Activated CD4-positive, alpha-beta memory T cell treated with anti-CD3 and anti-CD28 coated beads for 36 hours (primary cell): ENCODE data around the gene CPEB3. TPM values are rescaled to one million over a fixed set of nuclear protein-coding genes. Genes with fewer than 3 reads are reported as not detected.

Experiments used
- CTCF ChIA-PET: fragments of 350-600 bp; sonication (Branson Sonifier 250); formaldehyde crosslinking; loops from one replicate; lab custom pipeline; 2021; ENCODE audit warnings: antibody characterized with exemption, inconsistent platforms; lab: Charles Lee
- POLR2A ChIA-PET: fragments of 350-600 bp; sonication (Branson Sonifier 250); formaldehyde crosslinking; loops from one replicate; lab custom pipeline; 2021; ENCODE audit warnings: antibody characterized with exemption; lab: Charles Lee
- DNase-seq: peaks from one replicate; pipeline ENCODE4 v3.0.0-alpha.2; 2020
- H3K27ac Mint-ChIP-seq: one replicate; pipeline ENCODE4 v1.8.0; 2021; ENCODE audit warnings: mixed read lengths
- H3K27me3 Mint-ChIP-seq: one replicate; pipeline ENCODE4 v1.8.0; 2021; ENCODE audit warnings: mixed read lengths
- H3K36me3 Mint-ChIP-seq: one replicate; pipeline ENCODE4 v1.8.0; 2021; ENCODE audit warnings: mixed read lengths
- H3K4me1 Mint-ChIP-seq: one replicate; pipeline ENCODE4 v1.8.0; 2021; ENCODE audit warnings: low read depth, mixed read lengths
- H3K4me3 Mint-ChIP-seq: one replicate; pipeline ENCODE4 v1.8.0; 2021; ENCODE audit warnings: mild to moderate bottlenecking, mixed read lengths
- H3K9me3 Mint-ChIP-seq: one replicate; pipeline ENCODE4 v1.8.0; 2021; ENCODE audit warnings: mixed read lengths
- intact Hi-C: fragments of 100-400 bp; cut with micrococcal nuclease; formaldehyde crosslinking; loops from one replicate; pipeline ENCODE4 v1.15.1; 2023
- total RNA-seq, 2 experiments: library from RNA; stranded (reverse); gene quantifications; one replicate each; pipeline ENCODE4 v1.2.3, GENCODE V29; 2021

The CPEB3 gene
- total RNA-seq, 2 experiments from 2014 or later = 1.4 to 1.6 TPM

DNA sequence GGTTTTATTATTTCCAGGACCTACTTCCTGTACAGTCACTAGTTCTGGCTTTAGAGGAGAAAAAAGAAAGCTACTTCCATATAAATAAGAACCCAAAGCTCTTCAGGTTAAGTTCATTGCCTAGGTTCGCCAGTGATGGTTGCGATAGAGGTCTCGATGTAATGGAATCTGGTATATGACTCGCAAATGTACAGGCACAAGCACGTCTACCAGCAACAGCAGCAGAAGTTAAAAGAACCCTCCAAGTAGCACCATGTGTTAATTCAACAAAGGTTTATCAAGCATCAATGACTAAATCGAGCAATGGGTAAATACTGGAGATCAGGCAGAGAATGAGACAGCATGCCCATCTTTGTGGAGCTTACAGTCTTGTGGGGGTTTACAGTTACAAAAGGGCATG, 211.9 kb downstream of the CPEB3 start:
- Mint-ChIP-seq H3K27me3 (no peaks in the 10 kb centered on the region), H3K36me3 (peaks cover 7% of the 10 kb centered on the region), H3K9me3 (no peaks in the 10 kb centered on the region), H3K4me3 (no peak overlapping the region), H3K4me1 (no peaks in the 10 kb centered on the region), H3K27ac (no peak overlapping the region)
- ChIA-PET POLR2A (no interaction called here), CTCF (interaction anchor here (0.7 kb wide), 1 partner anchor 465 kb away, joined by 3 read pairs; no protein-coding TSS in a partner anchor)
- no peak for DNase-seq
- intact Hi-C loops = no loop called here

DNA sequence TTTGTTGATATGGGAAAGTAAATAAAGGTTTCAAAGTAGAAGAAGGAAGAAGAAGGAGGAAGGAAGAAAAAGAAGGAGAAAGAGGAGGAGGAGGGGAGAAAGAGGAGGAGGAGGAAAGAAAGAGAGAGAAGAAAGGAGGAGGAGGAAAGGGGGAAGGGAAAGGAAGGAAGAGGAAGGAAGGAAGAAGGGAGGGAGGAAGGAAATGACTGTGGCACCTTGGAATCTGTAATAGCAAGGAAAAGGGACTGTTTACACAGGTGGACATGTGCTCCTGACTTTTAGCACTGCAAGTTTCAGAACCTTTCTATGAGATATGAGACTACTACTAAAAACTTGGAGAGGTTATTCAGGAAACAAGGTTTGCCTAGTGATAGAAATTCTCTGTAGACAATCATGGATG, 214.2 kb downstream of the CPEB3 start:
- intact Hi-C loops = no loop called here
- H3K9me3 Mint-ChIP-seq = no peaks in the 10 kb centered on the region
- H3K36me3 Mint-ChIP-seq = peaks cover 7% of the 10 kb centered on the region
- H3K27me3 Mint-ChIP-seq = no peaks in the 10 kb centered on the region
- ChIA-PET CTCF (no interaction called here), POLR2A (no interaction called here)
- DNase-seq = no peak
- peaks cover under 1% of the 10 kb centered on the region for H3K4me1 Mint-ChIP-seq
- H3K4me3 Mint-ChIP-seq = no peak overlapping the region
- H3K27ac Mint-ChIP-seq = no peak overlapping the region

DNA sequence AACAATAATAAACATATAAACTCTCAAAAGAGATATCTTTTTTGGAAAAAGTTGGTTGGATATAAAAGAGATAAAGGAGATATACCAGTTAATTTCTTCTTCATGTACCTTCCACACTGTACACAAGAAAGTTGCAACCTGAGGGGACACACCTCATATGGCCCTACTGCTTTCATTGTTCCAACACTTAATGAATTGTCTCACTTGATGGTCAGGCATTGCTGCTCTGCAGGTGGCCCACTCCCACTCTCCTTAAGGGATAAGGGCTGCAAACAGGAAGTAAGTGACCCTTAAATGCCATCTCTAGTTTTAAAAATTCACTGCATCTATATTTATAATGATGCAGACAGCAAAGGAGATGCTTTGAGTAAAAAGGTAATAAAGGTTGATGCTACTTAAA, 215.0 kb downstream of the CPEB3 start:
- intact Hi-C loops = no loop called here
- no peak overlapping the region for H3K4me3 Mint-ChIP-seq
- ChIA-PET POLR2A (no interaction called here), CTCF (no interaction called here)
- peaks cover 2% of the 10 kb centered on the region for H3K36me3 Mint-ChIP-seq
- H3K27me3 Mint-ChIP-seq = no peaks in the 10 kb centered on the region
- no peaks in the 10 kb centered on the region for H3K9me3 Mint-ChIP-seq
- peaks cover 2% of the 10 kb centered on the region for H3K4me1 Mint-ChIP-seq
- no peak for DNase-seq
- no peak overlapping the region for H3K27ac Mint-ChIP-seq

DNA sequence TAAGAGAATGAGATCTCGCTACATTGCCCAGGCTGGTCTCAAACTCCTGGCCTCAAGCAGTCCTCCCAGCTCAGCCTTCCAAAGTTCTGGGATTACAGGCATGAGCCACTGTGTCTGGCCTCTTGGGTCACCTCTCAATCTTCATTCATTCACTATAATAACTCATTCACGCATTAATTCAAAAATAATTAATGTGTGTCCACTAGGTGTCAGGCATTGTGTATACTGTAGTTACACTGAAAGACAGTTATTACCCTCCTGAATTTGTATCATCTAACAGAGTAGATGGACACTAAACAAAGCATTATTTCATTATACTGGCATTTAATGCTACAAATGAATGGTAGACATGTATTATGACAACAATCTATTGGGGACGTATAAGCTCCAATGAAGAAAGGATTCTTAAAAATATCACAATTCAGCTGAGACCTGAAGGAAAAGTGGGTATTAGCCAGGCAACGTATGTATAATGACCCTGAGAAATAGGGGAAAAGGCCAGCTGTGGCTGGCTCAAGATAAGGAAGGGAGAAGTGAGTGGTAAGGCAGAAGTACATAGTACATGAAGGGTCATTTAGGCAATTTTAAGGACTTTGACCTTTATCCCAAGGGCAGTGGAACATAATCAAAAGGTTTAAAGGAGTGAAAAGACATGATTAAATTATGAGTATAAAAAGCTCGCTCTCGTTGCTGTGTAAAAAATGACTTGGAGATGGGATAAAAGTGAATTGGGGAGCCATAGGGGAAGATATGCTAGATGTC, 216.6 kb downstream of the CPEB3 start:
- Mint-ChIP-seq H3K27ac (no peak overlapping the region), H3K36me3 (peaks cover 2% of the 10 kb centered on the region), H3K27me3 (no peaks in the 10 kb centered on the region), H3K9me3 (no peaks in the 10 kb centered on the region), H3K4me1 (peaks cover 2% of the 10 kb centered on the region), H3K4me3 (no peak overlapping the region)
- intact Hi-C loops = loop anchor here (5.0 kb wide), 1 partner anchor 363 kb away; no protein-coding TSS in a partner anchor
- no peak for DNase-seq
- POLR2A ChIA-PET = no interaction called here
- CTCF ChIA-PET = interaction anchor here (0.6 to 1.4 kb wide), 5 partner anchors 13 to 360 kb away, joined by 3 to 7 read pairs (median 4); partner anchors contain the start of genes CPEB3 and MARCHF5

DNA sequence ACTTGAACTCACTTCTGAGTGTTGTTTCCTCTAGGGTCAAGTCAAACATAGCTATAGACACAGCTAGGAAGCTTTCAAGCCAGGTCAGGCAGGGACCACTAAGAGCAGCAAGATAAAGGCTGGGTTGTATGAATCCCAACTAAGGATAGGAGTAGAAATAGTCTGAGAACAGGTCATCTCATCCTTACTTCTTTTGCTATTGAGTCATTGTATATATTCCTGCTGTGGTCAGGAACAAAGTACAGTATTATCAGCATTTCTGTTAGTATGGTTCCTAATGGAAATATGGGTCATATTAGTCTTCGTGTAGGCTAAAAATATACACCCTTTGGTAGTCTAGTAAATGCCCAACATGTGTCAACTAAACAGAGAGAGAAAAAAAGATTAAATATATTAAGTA, 222.0 kb downstream of the CPEB3 start:
- CTCF ChIA-PET = no interaction called here
- intact Hi-C loops = no loop called here
- no peaks in the 10 kb centered on the region for H3K9me3 Mint-ChIP-seq
- H3K27me3 Mint-ChIP-seq = no peaks in the 10 kb centered on the region
- no peak overlapping the region for H3K27ac Mint-ChIP-seq
- H3K4me3 Mint-ChIP-seq = no peak overlapping the region
- POLR2A ChIA-PET = no interaction called here
- no peaks in the 10 kb centered on the region for H3K36me3 Mint-ChIP-seq
- H3K4me1 Mint-ChIP-seq = peaks cover 2% of the 10 kb centered on the region
- DNase-seq = no peak

DNA sequence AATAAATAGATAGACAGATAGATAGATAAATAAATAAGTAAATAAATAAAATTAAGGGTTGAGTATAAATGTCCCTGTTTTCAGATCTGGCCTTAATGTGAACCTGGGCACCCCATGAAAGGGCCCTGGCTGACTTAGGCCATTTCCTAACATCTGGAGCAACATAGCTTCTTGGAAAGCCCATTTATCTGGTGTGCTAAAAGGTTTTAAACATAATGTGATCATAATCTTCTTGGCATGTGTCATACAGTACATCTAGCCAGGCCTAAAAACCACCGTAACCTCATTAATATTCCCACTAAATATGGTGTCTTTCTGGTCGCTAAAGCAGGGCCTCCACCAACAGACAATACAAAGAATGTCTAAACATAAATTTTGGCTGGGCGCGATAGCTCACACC, 224.5 kb downstream of the CPEB3 start:
- CTCF ChIA-PET = no interaction called here
- no peak for DNase-seq
- Mint-ChIP-seq H3K36me3 (no peaks in the 10 kb centered on the region), H3K9me3 (no peaks in the 10 kb centered on the region), H3K4me1 (no peaks in the 10 kb centered on the region), H3K27ac (no peak overlapping the region), H3K4me3 (no peak overlapping the region), H3K27me3 (no peaks in the 10 kb centered on the region)
- intact Hi-C loops = no loop called here
- POLR2A ChIA-PET = no interaction called here

DNA sequence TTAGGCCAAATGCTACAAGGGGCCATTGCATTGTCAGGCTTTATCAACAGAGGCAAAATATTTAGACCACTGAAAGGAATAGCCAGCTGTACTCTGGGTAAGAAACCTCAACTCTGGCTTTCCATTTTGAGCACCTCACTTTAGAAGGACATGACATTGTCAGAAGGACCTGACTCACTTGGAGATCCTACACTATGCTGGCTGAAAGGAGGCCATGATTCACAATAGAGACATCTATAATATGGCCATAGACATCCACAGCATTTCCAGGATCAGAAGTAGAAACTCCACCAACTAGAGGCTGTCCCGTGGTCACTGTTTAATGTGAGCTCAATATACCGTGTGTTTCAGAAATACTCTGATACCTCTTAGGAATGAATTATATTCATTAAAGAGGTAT, 226.4 kb downstream of the CPEB3 start:
- no peak for DNase-seq
- H3K27me3 Mint-ChIP-seq = no peaks in the 10 kb centered on the region
- no peaks in the 10 kb centered on the region for H3K36me3 Mint-ChIP-seq
- intact Hi-C loops = no loop called here
- no peaks in the 10 kb centered on the region for H3K9me3 Mint-ChIP-seq
- H3K4me1 Mint-ChIP-seq = no peaks in the 10 kb centered on the region
- H3K27ac Mint-ChIP-seq = no peak overlapping the region
- no peak overlapping the region for H3K4me3 Mint-ChIP-seq
- CTCF ChIA-PET = interaction anchor here (1.2 kb wide), 1 partner anchor 226 kb away, joined by 3 read pairs; the partner anchor contains the start of genes CPEB3 and MARCHF5
- POLR2A ChIA-PET = no interaction called here

DNA sequence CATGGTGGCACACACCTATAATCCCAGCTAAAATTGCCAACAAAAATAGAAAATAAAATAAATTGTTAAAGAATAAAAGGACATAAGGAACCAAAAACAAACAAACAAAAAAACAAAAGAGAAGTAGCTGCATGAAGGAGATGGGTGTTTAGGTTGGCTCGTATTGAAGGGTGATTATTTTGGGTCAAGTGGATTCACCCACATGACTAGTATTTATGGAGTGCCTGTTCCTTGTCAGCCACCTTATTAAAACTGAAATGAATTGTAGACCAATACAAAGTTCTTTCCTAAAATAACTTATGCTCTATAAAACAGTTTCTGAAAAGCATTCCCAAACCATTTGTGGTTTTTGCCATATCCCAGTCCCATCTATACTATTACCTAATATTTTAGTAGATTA, 228.6 kb downstream of the CPEB3 start:
- Mint-ChIP-seq H3K36me3 (no peaks in the 10 kb centered on the region), H3K27me3 (no peaks in the 10 kb centered on the region), H3K4me1 (no peaks in the 10 kb centered on the region), H3K9me3 (no peaks in the 10 kb centered on the region), H3K4me3 (no peak overlapping the region), H3K27ac (no peak overlapping the region)
- DNase-seq = no peak
- POLR2A ChIA-PET = no interaction called here
- CTCF ChIA-PET = no interaction called here
- intact Hi-C loops = no loop called here

DNA sequence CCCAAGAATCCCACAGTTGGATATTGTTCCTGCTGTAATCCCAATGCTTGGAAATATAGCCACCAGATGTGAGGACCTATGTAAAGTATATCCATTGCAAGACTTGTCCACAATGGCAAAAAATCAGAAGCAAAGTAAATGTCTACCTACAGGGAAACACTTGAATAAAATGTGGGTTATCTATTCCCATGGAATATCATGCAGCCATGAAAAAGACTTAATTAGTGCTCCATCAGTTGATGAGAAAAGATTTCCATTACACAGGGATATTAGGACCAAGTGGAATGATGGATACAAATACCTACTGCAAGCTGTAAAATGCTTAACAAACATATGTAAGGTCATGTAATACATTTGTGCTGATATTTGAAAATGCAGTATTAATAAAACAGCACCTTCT, 236.1 kb downstream of the CPEB3 start:
- no peaks in the 10 kb centered on the region for H3K9me3 Mint-ChIP-seq
- H3K27me3 Mint-ChIP-seq = no peaks in the 10 kb centered on the region
- no peak for DNase-seq
- no peaks in the 10 kb centered on the region for H3K4me1 Mint-ChIP-seq
- CTCF ChIA-PET = no interaction called here
- intact Hi-C loops = no loop called here
- H3K4me3 Mint-ChIP-seq = no peak overlapping the region
- H3K27ac Mint-ChIP-seq = no peak overlapping the region
- peaks cover 3% of the 10 kb centered on the region for H3K36me3 Mint-ChIP-seq
- POLR2A ChIA-PET = no interaction called here

DNA sequence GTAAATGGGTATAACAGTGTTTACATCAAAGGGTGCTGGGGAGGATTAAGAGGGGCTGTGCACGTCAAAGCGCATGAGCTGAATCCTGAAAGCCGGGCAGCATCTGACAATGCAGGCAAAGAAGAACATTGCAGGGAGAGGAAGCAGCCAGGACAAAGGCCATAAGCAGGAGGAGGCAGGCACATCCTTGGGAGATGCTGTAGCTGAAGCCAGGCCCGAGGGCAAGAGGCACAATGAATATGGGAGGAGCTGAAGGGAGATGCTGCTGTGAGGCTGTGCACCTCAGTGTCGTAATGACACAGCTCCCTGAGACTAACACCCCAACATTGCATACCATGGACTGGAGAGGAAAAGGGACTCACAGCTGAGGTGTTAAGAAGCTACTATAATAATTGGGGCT, 238.1 kb downstream of the CPEB3 start:
- POLR2A ChIA-PET = no interaction called here
- intact Hi-C loops = no loop called here
- H3K27ac Mint-ChIP-seq = no peak overlapping the region
- H3K9me3 Mint-ChIP-seq = no peaks in the 10 kb centered on the region
- H3K4me1 Mint-ChIP-seq = peaks cover 8% of the 10 kb centered on the region
- DNase-seq = no peak
- H3K4me3 Mint-ChIP-seq = no peak overlapping the region
- no peaks in the 10 kb centered on the region for H3K27me3 Mint-ChIP-seq
- CTCF ChIA-PET = no interaction called here
- peaks cover 3% of the 10 kb centered on the region for H3K36me3 Mint-ChIP-seq

DNA sequence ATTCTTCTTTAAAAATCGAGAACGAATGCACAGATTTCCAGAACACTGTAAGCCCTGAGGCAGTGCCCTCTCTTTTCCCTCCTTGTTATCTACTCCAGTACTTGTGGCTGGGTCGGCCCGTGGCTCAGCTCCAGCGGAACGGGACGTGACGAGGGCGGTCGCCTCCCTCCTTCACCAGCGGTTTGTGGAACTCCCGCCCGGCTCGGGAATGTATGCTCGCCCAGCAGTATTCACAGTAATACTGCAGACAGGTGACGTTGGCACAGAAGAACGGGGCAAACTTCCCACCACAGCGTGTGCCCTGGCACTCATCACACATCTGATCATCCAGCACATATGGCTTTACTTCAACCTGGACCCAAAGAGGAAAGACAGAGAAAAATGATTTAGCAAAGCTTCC, 238.8 kb downstream of the CPEB3 start:
- H3K27ac Mint-ChIP-seq = no peak overlapping the region
- DNase-seq = no peak
- ChIA-PET CTCF (no interaction called here), POLR2A (no interaction called here)
- H3K4me3 Mint-ChIP-seq = no peak overlapping the region
- no peaks in the 10 kb centered on the region for H3K27me3 Mint-ChIP-seq
- intact Hi-C loops = no loop called here
- no peaks in the 10 kb centered on the region for H3K9me3 Mint-ChIP-seq
- peaks cover 10% of the 10 kb centered on the region for H3K4me1 Mint-ChIP-seq
- H3K36me3 Mint-ChIP-seq = peaks cover 3% of the 10 kb centered on the region

DNA sequence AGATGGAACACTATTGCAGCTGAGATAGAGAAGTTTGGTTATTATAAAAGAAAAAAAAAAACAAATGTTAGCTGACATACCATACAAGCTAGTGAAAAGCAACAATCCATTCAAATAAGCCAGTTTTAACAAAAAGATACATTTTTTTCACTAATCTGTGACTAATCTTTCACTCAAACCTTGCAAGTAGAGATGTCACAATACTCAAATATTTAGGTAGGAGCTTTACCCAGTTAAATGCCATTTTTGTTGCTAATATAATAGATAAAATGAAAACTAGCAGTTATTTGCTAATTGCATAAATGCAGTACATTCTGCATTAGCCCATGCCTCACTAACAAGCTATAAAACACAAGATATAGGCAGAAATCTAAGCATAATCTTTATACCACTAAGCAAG, 243.7 kb downstream of the CPEB3 start:
- Mint-ChIP-seq H3K4me3 (no peak overlapping the region), H3K4me1 (peaks cover 10% of the 10 kb centered on the region), H3K9me3 (no peaks in the 10 kb centered on the region), H3K36me3 (peaks cover 2% of the 10 kb centered on the region), H3K27ac (no peak overlapping the region), H3K27me3 (no peaks in the 10 kb centered on the region)
- no peak for DNase-seq
- CTCF ChIA-PET = interaction anchor here (0.6 kb wide), 1 partner anchor 190 kb away, joined by 3 read pairs; no protein-coding TSS in a partner anchor
- POLR2A ChIA-PET = interaction anchor here (0.6 kb wide), 1 partner anchor 81 kb away, joined by 3 read pairs; no protein-coding TSS in a partner anchor
- intact Hi-C loops = no loop called here

DNA sequence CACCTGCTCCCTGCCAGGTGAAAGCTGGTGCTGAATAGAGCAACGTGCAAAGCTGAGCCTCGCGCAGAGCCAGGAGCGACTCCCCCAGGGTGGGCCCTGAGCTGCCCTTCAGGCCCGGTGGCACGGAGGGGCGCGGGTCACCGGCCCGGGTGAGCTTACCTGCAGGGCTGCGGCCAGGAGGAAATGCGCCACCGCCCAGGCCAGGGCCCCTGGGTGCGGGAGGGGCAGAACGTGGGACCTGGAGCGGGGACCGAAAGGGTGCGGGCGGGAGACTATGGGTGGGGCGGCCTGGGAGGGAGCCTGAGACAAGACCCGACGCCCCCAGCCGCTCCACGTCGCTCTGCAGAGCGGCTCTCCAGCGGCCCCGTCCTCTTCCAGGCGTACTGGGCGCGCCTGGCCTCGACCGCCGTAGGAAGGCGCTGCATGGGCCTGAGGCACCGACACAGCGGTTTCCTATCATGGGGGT, 245.2 kb downstream of the CPEB3 start:
- no peaks in the 10 kb centered on the region for H3K27me3 Mint-ChIP-seq
- POLR2A ChIA-PET = no interaction called here
- H3K9me3 Mint-ChIP-seq = no peaks in the 10 kb centered on the region
- no peaks in the 10 kb centered on the region for H3K36me3 Mint-ChIP-seq
- intact Hi-C loops = no loop called here
- H3K4me3 Mint-ChIP-seq = no peak overlapping the region
- CTCF ChIA-PET = interaction anchor here (0.6 kb wide), 1 partner anchor 354 kb away, joined by 3 read pairs; no protein-coding TSS in a partner anchor
- H3K27ac Mint-ChIP-seq = no peak overlapping the region
- DNase-seq = no peak
- peaks cover 10% of the 10 kb centered on the region for H3K4me1 Mint-ChIP-seq
